Peyer's patch (tissue), 4 donors: ENCODE data around the gene FRMD4A.

ENCODE experiments used
- CTCF ChIP-seq, 6 experiments: fragments of 450-650 bp in 4 of 6; fragments of 200-600 bp in 2 of 6; sonication (generic) in 1 of 6; IDR thresholded peaks; one replicate each; pipeline ENCODE4 v1.5.1; 2017 to 2019; ENCODE audit warnings: antibody characterized with exemption in 6 of 6, mild to moderate bottlenecking in 3 of 6, moderate library complexity in 1 of 6
- POLR2A ChIP-seq, 2 donors: fragments of 450-650 bp; IDR thresholded peaks; one replicate each; pipeline ENCODE4 v1.5.1; 2017; ENCODE audit warnings: antibody characterized with exemption in 2 of 2, mild to moderate bottlenecking in 2 of 2, moderate library complexity in 2 of 2

DNA sequence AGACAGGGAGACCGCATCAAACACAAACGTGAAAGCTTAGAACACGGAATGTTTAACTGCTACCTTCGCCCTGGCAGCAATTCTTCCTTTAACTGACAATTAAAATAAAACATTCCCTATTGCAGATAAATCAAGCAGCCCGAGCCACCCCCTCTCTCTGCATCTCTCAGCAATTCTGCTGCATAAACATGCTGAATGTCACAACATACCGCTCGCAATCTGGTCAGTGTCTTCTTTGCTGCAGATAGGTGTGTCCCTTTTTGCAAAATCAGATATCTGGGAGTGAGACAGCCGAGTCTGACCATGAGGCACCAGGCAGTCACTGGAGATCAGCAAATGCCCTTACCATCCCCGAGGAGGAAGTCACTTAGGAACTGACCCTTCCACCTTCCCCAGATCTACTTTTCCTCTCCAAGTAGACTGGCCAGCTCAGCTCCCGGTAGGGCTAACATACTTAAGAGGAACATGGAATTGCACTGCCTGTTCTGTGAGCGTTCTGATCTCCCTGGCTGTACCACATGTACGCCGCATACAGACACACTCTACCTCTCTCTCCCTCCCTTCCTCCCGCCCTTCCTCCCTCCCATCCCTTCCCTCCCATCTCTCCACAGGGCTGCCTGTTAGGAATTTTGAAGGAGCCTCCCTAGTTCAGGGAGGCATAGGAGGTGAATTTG, at the start of gene FRMD4A:
- TF ChIP-seq CTCF (IDR thresholded peaks at IDR 0.05) (no peak), POLR2A (IDR thresholded peaks at IDR 0.05) (no peak)
